ENCODE data around the gene FAM124A. TPM values are rescaled to one million over a fixed set of nuclear protein-coding genes. Genes with fewer than 3 reads are reported as not detected.

Gene FAM124A
- total and polyA plus RNA-seq, 2 of the 8 experiments (the other 6 are each of a cell fraction or from before 2014, with no cell fraction given) = 40.7 to 49.9 TPM

- H2AFZ ChIP-seq (ENCODE audit: low read length) = no peak overlapping the region
- peaks cover 5 to 61% of the 10 kb centered on the region in 2 experiments for H3K79me2 ChIP-seq (ENCODE audit: control insufficient read depth in 1 of 2, insufficient read depth in 2 of 2, low read length in 2 of 2)
- H3K4me1 ChIP-seq (replicated peaks in 1 of 4; ENCODE audit: control insufficient read depth in 3 of 4, insufficient read depth in 4 of 4, low read length in 3 of 4) = peaks cover 6 to 27% (median 22%) of the 10 kb centered on the region in 4 experiments; a peak in 6 of 7 replicates
- peaks cover 0 to 3% of the 10 kb centered on the region in 2 experiments for H4K20me1 ChIP-seq (replicated peaks in 1 of 2; ENCODE audit: control insufficient read depth in 1 of 2, insufficient read depth in 2 of 2, low read length in 2 of 2)
- CTCF ChIA-PET (ENCODE audit: partially characterized antibody) = interaction anchor here (0.9 to 4.2 kb wide), 21 partner anchors 9 to 209 kb away, joined by 3 to 38 read pairs (median 6); no protein-coding TSS in a partner anchor
- H3K9ac ChIP-seq (replicated peaks in 1 of 4; ENCODE audit: extremely low read depth in 1 of 4, low read depth in 3 of 4, low read length in 3 of 4) = peak overlapping the region in 1 of 4 experiments; percentile 52; a peak in 3 of 7 replicates
- peak overlapping the region; percentile 80 to 96 (median 89) for H3K4me3 ChIP-seq (ENCODE audit: extremely low read depth in 1 of 4, insufficient read depth in 2 of 4, low read depth in 3 of 4, low read length in 4 of 4)
- no peak overlapping the region for H2BK5ac ChIP-seq (ENCODE audit: low read depth, low read length)
- no peak overlapping the region for H2AK5ac ChIP-seq (ENCODE audit: low read depth, low read length)
- H4K91ac ChIP-seq (replicated peaks; ENCODE audit: insufficient read length, low read length) = no peak overlapping the region
- H3K23ac ChIP-seq (ENCODE audit: insufficient read length) = no peak overlapping the region
- peak overlapping the region; percentile 9 for H4K5ac ChIP-seq (ENCODE audit: insufficient read length, low read depth, low read length)
- H2BK15ac ChIP-seq (ENCODE audit: low read length) = no peak overlapping the region
- H3K14ac ChIP-seq (ENCODE audit: insufficient read length) = no peak overlapping the region
- no peak overlapping the region for H3K27ac ChIP-seq (ENCODE audit: low read depth, low read length)
- no peaks in the 10 kb centered on the region; the same call in none of the 2 replicates for H3K79me1 ChIP-seq (ENCODE audit: low read depth, low read length)
- peak overlapping the region; percentile 84 to 98 for H3K4me2 ChIP-seq (ENCODE audit: insufficient read depth in 1 of 2, low read depth in 2 of 2, low read length in 2 of 2)
- H2BK120ac ChIP-seq (replicated peaks; ENCODE audit: low read depth, low read length) = no peak overlapping the region
- H2BK20ac ChIP-seq (ENCODE audit: low read length) = no peak overlapping the region
- no peak overlapping the region for H4K8ac ChIP-seq (ENCODE audit: extremely low read depth, insufficient read depth, low read length)
- H3K36me3 ChIP-seq (ENCODE audit: control insufficient read depth in 2 of 4, insufficient read depth in 4 of 4, low read length in 3 of 4) = peaks cover 3 to 28% (median 8%) of the 10 kb centered on the region in 4 experiments; a peak in 6 of 8 replicates
- 26% methylated on average over 13 of the region's 13 CpGs; no CpG with 5 or more reads in 1 of the 2 experiments for WGBS, 2 experiments (ENCODE audit: extremely low coverage in 1 of 2, insufficient coverage in 1 of 2, insufficient read length in 1 of 2, insufficient replicate concordance in 2 of 2, low coverage in 1 of 2, low lambda C conversion rate in 2 of 2, missing lambda C conversion rate in 1 of 2)
- peak overlapping the region; percentile 43 for H3K56ac ChIP-seq (replicated peaks; ENCODE audit: insufficient read length, low read depth, low read length)
- peak overlapping the region; percentile 23 for H3K4ac ChIP-seq (replicated peaks; ENCODE audit: insufficient read length, low read depth, low read length)
- FAIRE-seq (no peak), DNase-seq (ENCODE audit: low read depth in 1 of 2, low spot score in 2 of 2) (no peak)
- H3K27me3 ChIP-seq (replicated peaks in 1 of 4; ENCODE audit: control insufficient read depth in 3 of 4, extremely low read depth in 1 of 4, insufficient read depth in 3 of 4, low read length in 3 of 4) = no peaks in the 10 kb centered on the region
- H2BK12ac ChIP-seq (ENCODE audit: low read depth, low read length) = no peak overlapping the region
- H3K9me3 ChIP-seq (ENCODE audit: insufficient read depth in 2 of 2, low read depth in 1 of 2, low read length in 1 of 2) = no peaks in the 10 kb centered on the region
- POLR2A ChIA-PET (ENCODE audit: partially characterized antibody) = interaction anchor here (0.7 to 11.1 kb wide), 24 partner anchors 8 to 229 kb away, joined by 3 to 160 read pairs (median 6); partner anchors contain the start of gene INTS6
- peaks cover 7% of the 10 kb centered on the region for H3K23me2 ChIP-seq (ENCODE audit: low read depth, low read length)
- peak overlapping the region; percentile 97; the same call in 1 of the 2 replicates for H3K18ac ChIP-seq (ENCODE audit: extremely low read depth, low read length)
Measured at GRCh38 chr13:51223560-51224270, 1.5 kb downstream of the FAM124A start.

Data from H1 (cell line).